HEK293 (cell line): ENCODE measurements around the gene ANAPC5.

Experiments used
- CTCF ChIA-PET: fragments of 350-600 bp; formaldehyde crosslinking; extraction: SDS; loops from one replicate; lab custom pipeline; 2021; ENCODE audit warnings: antibody characterized with exemption; lab: Yijun Ruan, JAX
- POLR2A ChIA-PET: fragments of 300-600 bp; formaldehyde crosslinking; extraction: SDS; loops from one replicate; lab custom pipeline; 2020; ENCODE audit warnings: antibody characterized with exemption, inconsistent platforms; lab: Yijun Ruan, JAX
- H3K27ac ChIP-seq: fragments of 200-500 bp; sonication (Bioruptor generic); 2 replicates; pipeline ENCODE4 v1.5.1; 2014; ENCODE audit warnings: low read depth, low read length, control low read depth, inconsistent platforms; ENCODE audit errors: extremely low read depth
- H3K36me3 ChIP-seq, 2 experiments: fragments of 200-500 bp in 1 of 2; sonication (Bioruptor generic) in 1 of 2; 1 replicate in 1 of 2; 2 replicates in 1 of 2; pipeline ENCODE4 v1.5.1; 2014 to 2017; ENCODE audit warnings: inconsistent platforms in 2 of 2, low read length in 2 of 2; ENCODE audit not compliant: control insufficient read depth in 2 of 2, insufficient read depth in 1 of 2
- H3K4me1 ChIP-seq: fragments of 200-500 bp; sonication (Bioruptor generic); 2 replicates; pipeline ENCODE4 v1.5.1; 2014; ENCODE audit warnings: mild to moderate bottlenecking, low read length, inconsistent platforms; ENCODE audit not compliant: control insufficient read depth, insufficient read depth
- H3K4me3 ChIP-seq: 2 replicates; pipeline ENCODE4 v1.5.1; 2011; ENCODE audit warnings: low read depth, mild to moderate bottlenecking, control low read depth, low read length, moderate library complexity
- H3K9me3 ChIP-seq: fragments of 200-500 bp; sonication (Bioruptor generic); 2 replicates; pipeline ENCODE4 v1.5.1; 2014; ENCODE audit warnings: low read depth, low read length, inconsistent platforms; ENCODE audit not compliant: control insufficient read depth, insufficient read depth
- GFI1B ChIP-seq: fragments of 450-650 bp; formaldehyde crosslinking; IDR thresholded peaks from 2 replicates; pipeline ENCODE4 v1.5.1; 2016; ENCODE audit warnings: missing biosample characterization, missing genetic modification characterization
- GLIS2 ChIP-seq: fragments of 450-650 bp; formaldehyde crosslinking; IDR thresholded peaks from 2 replicates; pipeline ENCODE4 v1.5.1; 2016; ENCODE audit warnings: missing biosample characterization, missing genetic modification characterization
- KLF16 ChIP-seq: fragments of 450-650 bp; formaldehyde crosslinking; IDR thresholded peaks from 2 replicates; pipeline ENCODE4 v1.5.1; 2017; ENCODE audit warnings: missing biosample characterization, missing genetic modification characterization
- PRDM1 ChIP-seq: fragments of 450-650 bp; formaldehyde crosslinking; IDR thresholded peaks from 2 replicates; pipeline ENCODE4; 2016; ENCODE audit warnings: missing biosample characterization, missing genetic modification characterization
- SP2 ChIP-seq: fragments of 450-650 bp; formaldehyde crosslinking; IDR thresholded peaks from 2 replicates; pipeline ENCODE4 v1.5.1; 2016; ENCODE audit warnings: missing biosample characterization, missing genetic modification characterization
- TRIM28 ChIP-seq: IDR thresholded peaks from 2 replicates; pipeline ENCODE4 v1.6.1; 2011; ENCODE audit warnings: low read length, control low read depth, borderline replicate concordance
- ZBTB7A ChIP-seq: fragments of 450-650 bp; formaldehyde crosslinking; IDR thresholded peaks from 2 replicates; pipeline ENCODE4 v1.5.1; 2016; ENCODE audit warnings: low read depth, missing biosample characterization, missing genetic modification characterization
- ZNF184 ChIP-seq: fragments of 450-650 bp; IDR thresholded peaks from 2 replicates; pipeline ENCODE4 v1.5.1; 2018; ENCODE audit warnings: missing biosample characterization, mild to moderate bottlenecking, missing genetic modification characterization
- ZNF19 ChIP-seq: fragments of 450-650 bp; formaldehyde crosslinking; IDR thresholded peaks from 2 replicates; pipeline ENCODE4; 2016; ENCODE audit warnings: missing biosample characterization, missing genetic modification characterization, low read depth
- ZNF24 ChIP-seq: fragments of 450-650 bp; formaldehyde crosslinking; IDR thresholded peaks from 2 replicates; pipeline ENCODE4 v1.5.1; 2016; ENCODE audit warnings: missing biosample characterization, missing genetic modification characterization
- ZNF292 ChIP-seq: fragments of 450-650 bp; formaldehyde crosslinking; IDR thresholded peaks from 2 replicates; pipeline ENCODE4 v1.5.1; 2016; ENCODE audit warnings: low read depth, missing biosample characterization, missing genetic modification characterization, borderline replicate concordance
- ZNF341 ChIP-seq: fragments of 450-650 bp; formaldehyde crosslinking; IDR thresholded peaks from 2 replicates; pipeline ENCODE4; 2016; ENCODE audit warnings: low read depth, missing biosample characterization, missing genetic modification characterization
- ZNF48 ChIP-seq: fragments of 450-650 bp; formaldehyde crosslinking; IDR thresholded peaks from 2 replicates; pipeline ENCODE4 v1.5.1; 2016; ENCODE audit warnings: missing biosample characterization, missing genetic modification characterization
- ZNF530 ChIP-seq: fragments of 450-650 bp; formaldehyde crosslinking; IDR thresholded peaks from 2 replicates; pipeline ENCODE4 v1.5.1; 2016; ENCODE audit warnings: low read depth, missing biosample characterization, missing genetic modification characterization
- ZNF555 ChIP-seq: fragments of 450-650 bp; formaldehyde crosslinking; conservative IDR thresholded peaks from 2 replicates; pipeline ENCODE4 v1.5.1; 2017; ENCODE audit warnings: missing biosample characterization, mild to moderate bottlenecking, missing genetic modification characterization, inconsistent platforms
- ZNF558 ChIP-seq: fragments of 450-650 bp; formaldehyde crosslinking; IDR thresholded peaks from 2 replicates; pipeline ENCODE4 v1.5.1; 2016; ENCODE audit warnings: missing biosample characterization, missing genetic modification characterization
- ZNF585B ChIP-seq: fragments of 450-650 bp; formaldehyde crosslinking; IDR thresholded peaks from 2 replicates; pipeline ENCODE4 v1.5.1; 2016; ENCODE audit warnings: missing biosample characterization, missing genetic modification characterization
- ZNF610 ChIP-seq: fragments of 450-650 bp; formaldehyde crosslinking; IDR thresholded peaks from 2 replicates; pipeline ENCODE4 v1.5.1; 2016; ENCODE audit warnings: missing biosample characterization, missing genetic modification characterization, borderline replicate concordance
- ZNF624 ChIP-seq: fragments of 450-650 bp; formaldehyde crosslinking; IDR thresholded peaks from 2 replicates; pipeline ENCODE4 v1.5.1; 2017; ENCODE audit warnings: missing biosample characterization, missing genetic modification characterization
- ZNF660 ChIP-seq: fragments of 450-650 bp; IDR thresholded peaks from 2 replicates; pipeline ENCODE4 v1.5.1; 2018; ENCODE audit warnings: missing biosample characterization, mild to moderate bottlenecking, missing genetic modification characterization
- ZNF670 ChIP-seq: fragments of 450-650 bp; formaldehyde crosslinking; IDR thresholded peaks from 2 replicates; pipeline ENCODE4 v1.5.1; 2016; ENCODE audit warnings: missing biosample characterization, missing genetic modification characterization, low read depth
- ZNF707 ChIP-seq: fragments of 450-650 bp; formaldehyde crosslinking; IDR thresholded peaks from 2 replicates; pipeline ENCODE4 v1.5.1; 2016; ENCODE audit warnings: missing biosample characterization, missing genetic modification characterization
- TF ChIP-seq, protein P1 (sequence below): fragments of 450-650 bp; formaldehyde crosslinking; IDR thresholded peaks from 2 replicates; pipeline ENCODE4 v1.5.1; 2016; ENCODE audit warnings: missing biosample characterization, missing genetic modification characterization
- TF ChIP-seq, protein P2 (sequence below): fragments of 450-650 bp; formaldehyde crosslinking; IDR thresholded peaks from 2 replicates; pipeline ENCODE4 v1.5.1; 2017; ENCODE audit warnings: missing biosample characterization, missing genetic modification characterization
- TF ChIP-seq, protein P3 (sequence below): fragments of 450-650 bp; formaldehyde crosslinking; IDR thresholded peaks from 2 replicates; pipeline ENCODE4 v1.5.1; 2016; ENCODE audit warnings: missing biosample characterization, missing genetic modification characterization, low read depth
- TF ChIP-seq, protein P4 (sequence below): fragments of 450-650 bp; formaldehyde crosslinking; IDR thresholded peaks from 2 replicates; pipeline ENCODE4 v1.5.1; 2016; ENCODE audit warnings: missing biosample characterization, missing genetic modification characterization
- TF ChIP-seq, protein P5 (sequence below): fragments of 450-650 bp; formaldehyde crosslinking; IDR thresholded peaks from 2 replicates; pipeline ENCODE4 v1.5.1; 2016; ENCODE audit warnings: missing biosample characterization, missing genetic modification characterization

The ANAPC5 gene

DNA sequence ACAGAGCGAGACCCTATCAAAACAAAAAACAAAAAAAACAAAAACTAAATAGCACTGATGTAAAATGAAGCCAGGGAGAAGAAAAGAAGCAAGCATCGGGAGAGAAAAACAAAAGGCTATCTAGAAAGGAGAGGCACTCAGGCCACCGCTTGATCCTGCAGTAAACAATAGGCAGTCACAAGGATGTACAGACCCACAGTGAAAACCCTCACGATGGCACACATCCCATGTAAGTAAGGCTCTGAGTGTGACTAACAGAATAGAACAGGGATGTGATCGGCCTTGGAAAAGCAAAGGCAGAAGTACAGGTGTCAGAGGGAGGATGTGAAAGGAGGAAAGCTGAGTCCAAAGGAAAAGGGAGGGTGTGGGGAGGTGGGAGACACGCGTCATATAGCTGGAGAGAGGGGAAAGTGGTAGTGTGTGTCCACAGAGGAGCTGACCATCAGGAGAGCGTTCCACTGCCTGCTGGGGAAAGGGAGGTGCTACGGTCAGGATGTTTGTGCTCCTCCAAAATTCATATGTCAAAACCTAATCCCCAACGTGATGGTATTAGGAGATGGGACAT, 87.2 kb downstream of the ANAPC5 start:
- H3K9me3 ChIP-seq = no peaks in the 10 kb centered on the region
- no peaks in the 10 kb centered on the region for H3K4me1 ChIP-seq
- H3K36me3 ChIP-seq = peaks cover 30 to 68% of the 10 kb centered on the region in 2 experiments; a peak in 2 of 3 replicates
- no peak for TF ChIP-seq ZNF624 (tag by site-specific recombination)
- no peak for TF ChIP-seq ZNF707 (tag by site-specific recombination)
- TF ChIP-seq GLIS2 (tag by site-specific recombination) = no peak
- TF ChIP-seq, protein P1, sequence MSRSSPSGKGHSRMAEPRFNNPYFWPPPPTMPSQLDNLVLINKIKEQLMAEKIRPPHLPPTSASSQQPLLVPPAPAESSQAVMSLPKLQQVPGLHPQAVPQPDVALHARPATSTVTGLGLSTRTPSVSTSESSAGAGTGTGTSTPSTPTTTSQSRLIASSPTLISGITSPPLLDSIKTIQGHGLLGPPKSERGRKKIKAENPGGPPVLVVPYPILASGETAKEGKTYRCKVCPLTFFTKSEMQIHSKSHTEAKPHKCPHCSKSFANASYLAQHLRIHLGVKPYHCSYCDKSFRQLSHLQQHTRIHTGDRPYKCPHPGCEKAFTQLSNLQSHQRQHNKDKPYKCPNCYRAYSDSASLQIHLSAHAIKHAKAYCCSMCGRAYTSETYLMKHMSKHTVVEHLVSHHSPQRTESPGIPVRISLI (tag by site-specific recombination) = no peak
- no peak for TF ChIP-seq ZNF555 (tag by site-specific recombination)
- TF ChIP-seq ZNF48 (tag by site-specific recombination) = no peak
- TF ChIP-seq GFI1B (tag by site-specific recombination) = no peak
- TF ChIP-seq ZNF660 (tag by site-specific recombination) = no peak
- TF ChIP-seq ZNF24 (tag by site-specific recombination) = no peak
- TF ChIP-seq ZNF530 (tag by site-specific recombination) = no peak
- TF ChIP-seq, protein P2, sequence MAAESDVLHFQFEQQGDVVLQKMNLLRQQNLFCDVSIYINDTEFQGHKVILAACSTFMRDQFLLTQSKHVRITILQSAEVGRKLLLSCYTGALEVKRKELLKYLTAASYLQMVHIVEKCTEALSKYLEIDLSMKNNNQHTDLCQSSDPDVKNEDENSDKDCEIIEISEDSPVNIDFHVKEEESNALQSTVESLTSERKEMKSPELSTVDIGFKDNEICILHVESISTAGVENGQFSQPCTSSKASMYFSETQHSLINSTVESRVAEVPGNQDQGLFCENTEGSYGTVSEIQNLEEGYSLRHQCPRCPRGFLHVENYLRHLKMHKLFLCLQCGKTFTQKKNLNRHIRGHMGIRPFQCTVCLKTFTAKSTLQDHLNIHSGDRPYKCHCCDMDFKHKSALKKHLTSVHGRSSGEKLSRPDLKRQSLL = no peak
- no peak for TF ChIP-seq ZNF19 (tag by site-specific recombination)
- no peak for TF ChIP-seq ZBTB7A (tag by site-specific recombination)
- TF ChIP-seq KLF16 (tag by site-specific recombination) = no peak
- no peak for TF ChIP-seq PRDM1 (tag by site-specific recombination)
- no peak for TF ChIP-seq ZNF558
- H3K27ac ChIP-seq = no peak overlapping the region
- ChIA-PET POLR2A (no interaction called here), CTCF (no interaction called here)
- H3K4me3 ChIP-seq = no peak overlapping the region

DNA sequence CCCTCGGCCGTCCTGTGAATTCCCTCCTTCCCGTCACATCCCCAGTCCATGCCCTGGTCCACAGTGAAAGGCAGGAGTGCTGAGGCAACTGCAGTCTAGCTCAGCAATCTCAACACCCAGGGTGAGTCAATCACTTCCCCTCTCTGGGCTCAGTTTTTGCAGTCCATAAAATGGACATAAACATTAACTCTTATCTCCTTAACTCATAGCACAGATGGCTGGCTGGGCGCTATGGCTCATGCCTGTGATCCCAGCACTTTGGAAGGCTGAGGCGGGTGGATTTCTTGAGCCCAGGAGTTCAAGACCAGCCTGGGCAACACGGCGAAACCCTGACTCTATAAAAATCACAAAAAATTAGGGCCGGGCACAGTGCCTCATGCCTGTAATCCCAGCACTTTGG, 88.1 kb downstream of the ANAPC5 start:
- peaks cover 36 to 67% of the 10 kb centered on the region in 2 experiments; a peak in 2 of 3 replicates for H3K36me3 ChIP-seq
- ChIA-PET CTCF (no interaction called here), POLR2A (no interaction called here)
- no peak overlapping the region for H3K4me3 ChIP-seq
- TF ChIP-seq, protein P3, sequence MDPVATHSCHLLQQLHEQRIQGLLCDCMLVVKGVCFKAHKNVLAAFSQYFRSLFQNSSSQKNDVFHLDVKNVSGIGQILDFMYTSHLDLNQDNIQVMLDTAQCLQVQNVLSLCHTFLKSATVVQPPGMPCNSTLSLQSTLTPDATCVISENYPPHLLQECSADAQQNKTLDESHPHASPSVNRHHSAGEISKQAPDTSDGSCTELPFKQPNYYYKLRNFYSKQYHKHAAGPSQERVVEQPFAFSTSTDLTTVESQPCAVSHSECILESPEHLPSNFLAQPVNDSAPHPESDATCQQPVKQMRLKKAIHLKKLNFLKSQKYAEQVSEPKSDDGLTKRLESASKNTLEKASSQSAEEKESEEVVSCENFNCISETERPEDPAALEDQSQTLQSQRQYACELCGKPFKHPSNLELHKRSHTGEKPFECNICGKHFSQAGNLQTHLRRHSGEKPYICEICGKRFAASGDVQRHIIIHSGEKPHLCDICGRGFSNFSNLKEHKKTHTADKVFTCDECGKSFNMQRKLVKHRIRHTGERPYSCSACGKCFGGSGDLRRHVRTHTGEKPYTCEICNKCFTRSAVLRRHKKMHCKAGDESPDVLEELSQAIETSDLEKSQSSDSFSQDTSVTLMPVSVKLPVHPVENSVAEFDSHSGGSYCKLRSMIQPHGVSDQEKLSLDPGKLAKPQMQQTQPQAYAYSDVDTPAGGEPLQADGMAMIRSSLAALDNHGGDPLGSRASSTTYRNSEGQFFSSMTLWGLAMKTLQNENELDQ (tag by site-specific recombination) = no peak
- TF ChIP-seq, protein P4, sequence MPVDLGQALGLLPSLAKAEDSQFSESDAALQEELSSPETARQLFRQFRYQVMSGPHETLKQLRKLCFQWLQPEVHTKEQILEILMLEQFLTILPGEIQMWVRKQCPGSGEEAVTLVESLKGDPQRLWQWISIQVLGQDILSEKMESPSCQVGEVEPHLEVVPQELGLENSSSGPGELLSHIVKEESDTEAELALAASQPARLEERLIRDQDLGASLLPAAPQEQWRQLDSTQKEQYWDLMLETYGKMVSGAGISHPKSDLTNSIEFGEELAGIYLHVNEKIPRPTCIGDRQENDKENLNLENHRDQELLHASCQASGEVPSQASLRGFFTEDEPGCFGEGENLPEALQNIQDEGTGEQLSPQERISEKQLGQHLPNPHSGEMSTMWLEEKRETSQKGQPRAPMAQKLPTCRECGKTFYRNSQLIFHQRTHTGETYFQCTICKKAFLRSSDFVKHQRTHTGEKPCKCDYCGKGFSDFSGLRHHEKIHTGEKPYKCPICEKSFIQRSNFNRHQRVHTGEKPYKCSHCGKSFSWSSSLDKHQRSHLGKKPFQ (tag by site-specific recombination) = no peak
- no peak for TF ChIP-seq ZNF610 (tag by site-specific recombination)
- no peak for TF ChIP-seq ZNF670
- TF ChIP-seq TRIM28 = no peak
- no peak for TF ChIP-seq ZNF292
- TF ChIP-seq ZNF341 (tag by site-specific recombination) = no peak
- no peak for TF ChIP-seq ZNF585B (tag by site-specific recombination)
- TF ChIP-seq, protein P5, sequence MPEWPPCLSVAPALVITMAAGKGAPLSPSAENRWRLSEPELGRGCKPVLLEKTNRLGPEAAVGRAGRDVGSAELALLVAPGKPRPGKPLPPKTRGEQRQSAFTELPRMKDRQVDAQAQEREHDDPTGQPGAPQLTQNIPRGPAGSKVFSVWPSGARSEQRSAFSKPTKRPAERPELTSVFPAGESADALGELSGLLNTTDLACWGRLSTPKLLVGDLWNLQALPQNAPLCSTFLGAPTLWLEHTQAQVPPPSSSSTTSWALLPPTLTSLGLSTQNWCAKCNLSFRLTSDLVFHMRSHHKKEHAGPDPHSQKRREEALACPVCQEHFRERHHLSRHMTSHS (tag by site-specific recombination) = no peak
- TF ChIP-seq SP2 (tag by site-specific recombination) = no peak
- no peak for TF ChIP-seq ZNF184 (tag by site-specific recombination)
- H3K27ac ChIP-seq = no peak overlapping the region
- no peaks in the 10 kb centered on the region for H3K9me3 ChIP-seq
- H3K4me1 ChIP-seq = no peaks in the 10 kb centered on the region
